Measurements from ENCODE around the gene ZPBP.

Gene ZPBP

GRCh38 chr7:49928787-49929186 is 164.3 kb downstream of the ZPBP start:
- DNase-seq (ENCODE audit: low read depth): no peak
- in situ Hi-C loops (cut with HindIII; ENCODE audit: low sequenced_read_pairs): no loop called here
- TF ChIP-seq CTCF (IDR thresholded peaks at IDR 0.05; ENCODE audit: low read depth, low read length, missing control alignments): no peak
- no peak overlapping the region for H3K4me3 ChIP-seq (ENCODE audit: low read depth, low read length)

- no peak for DNase-seq (ENCODE audit: low read depth)
- no peak for TF ChIP-seq CTCF (IDR thresholded peaks at IDR 0.05; ENCODE audit: low read depth, low read length, missing control alignments)
- in situ Hi-C loops (cut with HindIII; ENCODE audit: low sequenced_read_pairs): no loop called here
- H3K4me3 ChIP-seq (ENCODE audit: low read depth, low read length): no peak overlapping the region
These were observed 165.4 kb downstream of the ZPBP start for GRCh38 chr7:49927631-49928030.

- no peak overlapping the region for H3K4me3 ChIP-seq (ENCODE audit: low read depth, low read length)
- in situ Hi-C loops (cut with HindIII; ENCODE audit: low sequenced_read_pairs): no loop called here
- no peak for TF ChIP-seq CTCF (IDR thresholded peaks at IDR 0.05; ENCODE audit: low read depth, low read length, missing control alignments)
- DNase-seq (ENCODE audit: low read depth): no peak
These were observed 166.3 kb downstream of the ZPBP start for GRCh38 chr7:49926720-49927119.

GRCh38 chr7:49911909-49912308 is 181.1 kb downstream of the ZPBP start:
- in situ Hi-C loops (cut with HindIII; ENCODE audit: low sequenced_read_pairs): no loop called here
- no peak overlapping the region for H3K4me3 ChIP-seq (ENCODE audit: low read depth, low read length)
- no peak for TF ChIP-seq CTCF (IDR thresholded peaks at IDR 0.05; ENCODE audit: low read depth, low read length, missing control alignments)
- DNase-seq (ENCODE audit: low read depth): no peak

GRCh38 chr7:49894543-49894942 is 198.5 kb downstream of the ZPBP start:
- TF ChIP-seq CTCF (IDR thresholded peaks at IDR 0.05; ENCODE audit: low read depth, low read length, missing control alignments): no peak
- no peak overlapping the region for H3K4me3 ChIP-seq (ENCODE audit: low read depth, low read length)
- in situ Hi-C loops (cut with HindIII; ENCODE audit: low sequenced_read_pairs): no loop called here
- DNase-seq (ENCODE audit: low read depth): no peak

- DNase-seq (ENCODE audit: low read depth): no peak
- TF ChIP-seq CTCF (IDR thresholded peaks at IDR 0.05; ENCODE audit: low read depth, low read length, missing control alignments): no peak
- no peak overlapping the region for H3K4me3 ChIP-seq (ENCODE audit: low read depth, low read length)
- in situ Hi-C loops (cut with HindIII; ENCODE audit: low sequenced_read_pairs): no loop called here
These were observed 199.9 kb downstream of the ZPBP start for GRCh38 chr7:49893131-49893530.

- no peak for TF ChIP-seq CTCF (IDR thresholded peaks at IDR 0.05; ENCODE audit: low read depth, low read length, missing control alignments)
- in situ Hi-C loops (cut with HindIII; ENCODE audit: low sequenced_read_pairs): no loop called here
- no peak for DNase-seq (ENCODE audit: low read depth)
- H3K4me3 ChIP-seq (ENCODE audit: low read depth, low read length): no peak overlapping the region
These were observed 200.6 kb downstream of the ZPBP start for GRCh38 chr7:49892481-49892880.
